SHP77 (cell line): ENCODE results near the gene SMIM17.
"Not testable (repeated sequence)": the region's sequence is repeated elsewhere in the genome, so short reads cannot be mapped to it uniquely, and the experiment has no call there.

ENCODE experiments used
- DNase-seq, 2 experiments: peaks; one replicate each; lab custom pipeline; 2025; lab: John Stamatoyannopoulos, UW

SMIM17 gene

GRCh38 chr19:56660381-56661107 is 17.6 kb downstream of the SMIM17 start:
- no peak for DNase-seq

GRCh38 chr19:56661248-56661647 is 18.3 kb downstream of the SMIM17 start:
- DNase-seq, result no peak

- DNase-seq, result no peak
These were observed 21.1 kb downstream of the SMIM17 start for GRCh38 chr19:56663931-56664500.

GRCh38 chr19:56664511-56664910 is 21.6 kb downstream of the SMIM17 start:
- DNase-seq, result no peak

- DNase-seq, result no peak
These were observed 24.4 kb downstream of the SMIM17 start for GRCh38 chr19:56667311-56667870.

- no peak for DNase-seq
These were observed 25.7 kb downstream of the SMIM17 start for GRCh38 chr19:56668676-56669075.

- no peak for DNase-seq
These were observed 27.5 kb downstream of the SMIM17 start for GRCh38 chr19:56670401-56670960.

- DNase-seq, result no peak
These were observed 28.1 kb downstream of the SMIM17 start for GRCh38 chr19:56670961-56671612.

- no peak for DNase-seq
These were observed 28.6 kb downstream of the SMIM17 start, which contains the start of gene ZNF835 for GRCh38 chr19:56671613-56671994. TSS of gene ZNF835 (minus strand) at chr19:56671757. CDS start at chr19:56665198, 6,559 bp downstream.

GRCh38 chr19:56672610-56673009 is 29.7 kb downstream of the SMIM17 start:
- not testable (repeated sequence) for DNase-seq

GRCh38 chr19:56678205-56678604 is 35.2 kb downstream of the SMIM17 start:
- DNase-seq, result no peak

GRCh38 chr19:56681702-56682101 is 38.7 kb downstream of the SMIM17 start:
- no peak for DNase-seq

- no peak for DNase-seq
These were observed 40.2 kb downstream of the SMIM17 start for GRCh38 chr19:56683116-56683515.

- DNase-seq, result no peak
These were observed 44.1 kb downstream of the SMIM17 start for GRCh38 chr19:56687031-56687430.

GRCh38 chr19:56689198-56689597 is 46.2 kb downstream of the SMIM17 start:
- no peak for DNase-seq

- no peak for DNase-seq
These were observed 47.7 kb downstream of the SMIM17 start for GRCh38 chr19:56690670-56691069.

- DNase-seq, result no peak
These were observed 49.4 kb downstream of the SMIM17 start for GRCh38 chr19:56692206-56692895.

GRCh38 chr19:56699552-56699951 is 56.6 kb downstream of the SMIM17 start:
- no peak for DNase-seq

GRCh38 chr19:56701895-56702294 is 58.9 kb downstream of the SMIM17 start:
- DNase-seq, result no peak

- DNase-seq, result no peak
These were observed 63.0 kb downstream of the SMIM17 start for GRCh38 chr19:56705939-56706338.
